Activated CD8-positive, alpha-beta memory T cell treated with anti-CD3 and anti-CD28 coated beads, Interleukin-2, amount 50 U/mL, for 4 hours (primary cell): ENCODE results near the gene CHMP3.

Experiments
- DNase-seq: peaks from one replicate; pipeline ENCODE4 v3.0.0-alpha.2; 2020

Gene CHMP3

GRCh38 chr2:86461042-86461743, 102.0 kb downstream of the CHMP3 start:
- DNase-seq, result no peak

- no peak for DNase-seq
Observed at GRCh38 chr2:86455181-86455580, 108.1 kb downstream of the CHMP3 start.

GRCh38 chr2:86454238-86454637, 109.0 kb downstream of the CHMP3 start:
- DNase-seq, result no peak

- DNase-seq, result no peak
Observed at GRCh38 chr2:86453836-86454235, 109.4 kb downstream of the CHMP3 start.
